GM19328 (cell line): ENCODE results near the gene SEMA3C.

Experiments
- ATAC-seq: cut with Tn5 transposase; IDR thresholded peaks from one replicate; pipeline ENCODE4 v1.9.1; 2021; ENCODE audit warnings: mild to moderate bottlenecking, moderate library complexity; ENCODE audit not compliant: unreplicated experiment

Gene SEMA3C

GRCh38 chr7:80708123-80708522 is 210.7 kb downstream of the SEMA3C start:
- ATAC-seq, result no peak

GRCh38 chr7:80707318-80707717 is 211.5 kb downstream of the SEMA3C start:
- ATAC-seq, result no peak

- ATAC-seq, result no peak
These were observed 213.6 kb downstream of the SEMA3C start for GRCh38 chr7:80705130-80705781.

- ATAC-seq, result no peak
These were observed 215.6 kb downstream of the SEMA3C start for GRCh38 chr7:80703272-80703671.

- no peak for ATAC-seq
These were observed 219.1 kb downstream of the SEMA3C start for GRCh38 chr7:80699721-80700256.

GRCh38 chr7:80699045-80699638 is 219.7 kb downstream of the SEMA3C start:
- peak; percentile 59 for ATAC-seq
